ENCODE results near the gene CCN5. TPM values are rescaled to one million over a fixed set of nuclear protein-coding genes. Genes with fewer than 3 reads are reported as not detected.
A peak's percentile ranks its signal among the peaks of the same experiment; 100 is the strongest.

Gene CCN5
- total and polyA plus RNA-seq, 7 experiments from 2014 or later: not detected

GRCh38 chr20:44725837-44726236 is 10.7 kb downstream of the CCN5 start:
- ATAC-seq: no peak
- H3K27me3 ChIP-seq (ENCODE audit: control insufficient read depth in 2 of 2, insufficient read depth in 2 of 2, low read length in 2 of 2): no peaks in the 10 kb centered on the region
- CTCF ChIA-PET: interaction anchor here (1.0 kb wide), 1 partner anchor 11 kb away, joined by 3 read pairs; no protein-coding TSS in a partner anchor
- POLR2A ChIA-PET: no interaction called here
- no peaks in the 10 kb centered on the region for H3K9me3 ChIP-seq (ENCODE audit: control insufficient read depth in 2 of 3, low read length in 3 of 3)
- no peak overlapping the region for H3K27ac Mint-ChIP-seq
- peaks cover 0 to 6% (median 0%) of the 10 kb centered on the region in 7 donors for H3K4me1 Mint-ChIP-seq
- no peaks in the 10 kb centered on the region for H3K4me1 ChIP-seq (ENCODE audit: control insufficient read depth in 2 of 2, insufficient read depth in 2 of 2, low read length in 2 of 2)
- no peaks in the 10 kb centered on the region for H3K36me3 ChIP-seq (ENCODE audit: control insufficient read depth in 2 of 3, insufficient read depth in 3 of 3, low read length in 3 of 3)
- H3K27me3 Mint-ChIP-seq: no peaks in the 10 kb centered on the region
- DNase-seq: no peak
- H3K36me3 Mint-ChIP-seq: no peaks in the 10 kb centered on the region
- no peak overlapping the region for H3K27ac ChIP-seq (ENCODE audit: low read depth, low read length)
- H3K4me3 Mint-ChIP-seq: no peak overlapping the region
- intact Hi-C loops (cut with micrococcal nuclease): no loop called here
- no peak overlapping the region for H3K4me3 ChIP-seq (ENCODE audit: low read length)
- H3K9me3 Mint-ChIP-seq: no peaks in the 10 kb centered on the region

- intact Hi-C loops (cut with micrococcal nuclease): no loop called here
- H3K27ac Mint-ChIP-seq: no peak overlapping the region
Observed at GRCh38 chr20:44727039-44727438, 11.9 kb downstream of the CCN5 start.

GRCh38 chr20:44727651-44728050 is 12.5 kb downstream of the CCN5 start:
- no peak overlapping the region for H3K4me3 Mint-ChIP-seq
- no peak overlapping the region for H3K4me3 ChIP-seq (ENCODE audit: low read length)
- no peaks in the 10 kb centered on the region for H3K4me1 ChIP-seq (ENCODE audit: control insufficient read depth in 2 of 2, insufficient read depth in 2 of 2, low read length in 2 of 2)
- peaks cover 0 to 6% (median 0%) of the 10 kb centered on the region in 7 donors for H3K4me1 Mint-ChIP-seq
- H3K27ac ChIP-seq (ENCODE audit: low read depth, low read length): no peak overlapping the region
- no peaks in the 10 kb centered on the region for H3K27me3 Mint-ChIP-seq
- H3K9me3 ChIP-seq (ENCODE audit: control insufficient read depth in 2 of 3, low read length in 3 of 3): no peaks in the 10 kb centered on the region
- H3K27ac Mint-ChIP-seq: no peak overlapping the region
- H3K36me3 ChIP-seq (ENCODE audit: control insufficient read depth in 2 of 3, insufficient read depth in 3 of 3, low read length in 3 of 3): no peaks in the 10 kb centered on the region
- DNase-seq: no peak
- no peaks in the 10 kb centered on the region for H3K36me3 Mint-ChIP-seq
- no peak for ATAC-seq
- intact Hi-C loops (cut with micrococcal nuclease): no loop called here
- no peaks in the 10 kb centered on the region for H3K27me3 ChIP-seq (ENCODE audit: control insufficient read depth in 2 of 2, insufficient read depth in 2 of 2, low read length in 2 of 2)
- no peaks in the 10 kb centered on the region for H3K9me3 Mint-ChIP-seq
- CTCF ChIA-PET: interaction anchor here (0.6 kb wide), 2 partner anchors 100 to 415 kb away, joined by 3 to 4 read pairs; no protein-coding TSS in a partner anchor
- POLR2A ChIA-PET: no interaction called here

More at GRCh38 chr20:44727039-44727438, 11.9 kb downstream of the CCN5 start:
- DNase-seq (no peak), ATAC-seq (no peak)
- H3K9me3 Mint-ChIP-seq: no peaks in the 10 kb centered on the region
- Histone ChIP-seq H3K4me1 (ENCODE audit: control insufficient read depth in 2 of 2, insufficient read depth in 2 of 2, low read length in 2 of 2) (no peaks in the 10 kb centered on the region), H3K27ac (ENCODE audit: low read depth, low read length) (no peak overlapping the region), H3K36me3 (ENCODE audit: control insufficient read depth in 2 of 3, insufficient read depth in 3 of 3, low read length in 3 of 3) (no peaks in the 10 kb centered on the region), H3K4me3 (ENCODE audit: low read length) (no peak overlapping the region), H3K9me3 (ENCODE audit: control insufficient read depth in 2 of 3, low read length in 3 of 3) (no peaks in the 10 kb centered on the region), H3K27me3 (ENCODE audit: control insufficient read depth in 2 of 2, insufficient read depth in 2 of 2, low read length in 2 of 2) (no peaks in the 10 kb centered on the region)
- ChIA-PET POLR2A (no interaction called here), CTCF (interaction anchor here (1.0 kb wide), 1 partner anchor 10 kb away, joined by 3 read pairs; no protein-coding TSS in a partner anchor)
- H3K27me3 Mint-ChIP-seq: no peaks in the 10 kb centered on the region
- no peak overlapping the region for H3K4me3 Mint-ChIP-seq
- no peaks in the 10 kb centered on the region for H3K36me3 Mint-ChIP-seq
- peaks cover 0 to 6% (median 0%) of the 10 kb centered on the region in 7 donors for H3K4me1 Mint-ChIP-seq

GRCh38 chr20:44728801-44729443 is 13.8 kb downstream of the CCN5 start:
- H3K27ac Mint-ChIP-seq: peak overlapping the region in 1 of 9 donors; percentile 4
- ChIA-PET CTCF (no interaction called here), POLR2A (no interaction called here)
- peak; percentile 58 for ATAC-seq
- no peaks in the 10 kb centered on the region for H3K9me3 Mint-ChIP-seq
- Histone ChIP-seq H3K4me1 (ENCODE audit: control insufficient read depth in 2 of 2, insufficient read depth in 2 of 2, low read length in 2 of 2) (no peaks in the 10 kb centered on the region), H3K27me3 (ENCODE audit: control insufficient read depth in 2 of 2, insufficient read depth in 2 of 2, low read length in 2 of 2) (no peaks in the 10 kb centered on the region), H3K9me3 (ENCODE audit: control insufficient read depth in 2 of 3, low read length in 3 of 3) (no peaks in the 10 kb centered on the region), H3K36me3 (ENCODE audit: control insufficient read depth in 2 of 3, insufficient read depth in 3 of 3, low read length in 3 of 3) (no peaks in the 10 kb centered on the region), H3K27ac (ENCODE audit: low read depth, low read length) (no peak overlapping the region), H3K4me3 (ENCODE audit: low read length) (no peak overlapping the region)
- DNase-seq: no peak
- H3K4me3 Mint-ChIP-seq: no peak overlapping the region
- intact Hi-C loops (cut with micrococcal nuclease): no loop called here
- peaks cover 0 to 7% (median 3%) of the 10 kb centered on the region in 7 donors for H3K4me1 Mint-ChIP-seq
- H3K36me3 Mint-ChIP-seq: no peaks in the 10 kb centered on the region
- H3K27me3 Mint-ChIP-seq: no peaks in the 10 kb centered on the region

GRCh38 chr20:44730441-44730840 is 15.3 kb downstream of the CCN5 start:
- Mint-ChIP-seq H3K36me3 (no peaks in the 10 kb centered on the region), H3K27me3 (no peaks in the 10 kb centered on the region), H3K27ac (peak overlapping the region in 1 of 9 donors; percentile 46), H3K4me3 (no peak overlapping the region), H3K9me3 (no peaks in the 10 kb centered on the region), H3K4me1 (peaks cover 0 to 7% (median 4%) of the 10 kb centered on the region in 7 donors)
- H3K27me3 ChIP-seq (ENCODE audit: control insufficient read depth in 2 of 2, insufficient read depth in 2 of 2, low read length in 2 of 2): no peaks in the 10 kb centered on the region
- H3K27ac ChIP-seq (ENCODE audit: low read depth, low read length): no peak overlapping the region
- ChIA-PET POLR2A (no interaction called here), CTCF (no interaction called here)
- no peaks in the 10 kb centered on the region for H3K9me3 ChIP-seq (ENCODE audit: control insufficient read depth in 2 of 3, low read length in 3 of 3)
- H3K36me3 ChIP-seq (ENCODE audit: control insufficient read depth in 2 of 3, insufficient read depth in 3 of 3, low read length in 3 of 3): no peaks in the 10 kb centered on the region
- H3K4me1 ChIP-seq (ENCODE audit: control insufficient read depth in 2 of 2, insufficient read depth in 2 of 2, low read length in 2 of 2): no peaks in the 10 kb centered on the region
- H3K4me3 ChIP-seq (ENCODE audit: low read length): no peak overlapping the region
- intact Hi-C loops (cut with micrococcal nuclease): loop anchor here (5.0 to 10.0 kb wide), 5 partner anchors 116 to 416 kb away; partner anchors contain the start of genes SERINC3 (in 2 of the 2), FITM2 (in 1 of the 2) and YWHAB (in 1 of the 2)
- ATAC-seq (no peak), DNase-seq (no peak)

GRCh38 chr20:44731657-44732056 is 16.5 kb downstream of the CCN5 start:
- H3K9me3 Mint-ChIP-seq: peaks cover 0 to 7% (median 0%) of the 10 kb centered on the region in 11 donors
- intact Hi-C loops (cut with micrococcal nuclease): loop anchor here (2.0 to 10.0 kb wide), 6 partner anchors 117 to 417 kb away; partner anchors contain the start of genes SERINC3 (in 2 of the 2), FITM2 (in 1 of the 2), TTPAL (in 1 of the 2) and YWHAB (in 1 of the 2)
- Histone ChIP-seq H3K4me1 (ENCODE audit: control insufficient read depth in 2 of 2, insufficient read depth in 2 of 2, low read length in 2 of 2) (no peaks in the 10 kb centered on the region), H3K36me3 (ENCODE audit: control insufficient read depth in 2 of 3, insufficient read depth in 3 of 3, low read length in 3 of 3) (no peaks in the 10 kb centered on the region), H3K9me3 (ENCODE audit: control insufficient read depth in 2 of 3, low read length in 3 of 3) (no peaks in the 10 kb centered on the region), H3K27ac (ENCODE audit: low read depth, low read length) (no peak overlapping the region), H3K4me3 (ENCODE audit: low read length) (no peak overlapping the region), H3K27me3 (ENCODE audit: control insufficient read depth in 2 of 2, insufficient read depth in 2 of 2, low read length in 2 of 2) (no peaks in the 10 kb centered on the region)
- POLR2A ChIA-PET: no interaction called here
- ATAC-seq: no peak
- H3K36me3 Mint-ChIP-seq: peaks cover 0 to 8% (median 0%) of the 10 kb centered on the region in 5 donors
- no peaks in the 10 kb centered on the region for H3K27me3 Mint-ChIP-seq
- H3K27ac Mint-ChIP-seq: no peak overlapping the region
- no peak overlapping the region for H3K4me3 Mint-ChIP-seq
- peaks cover 8 to 16% (median 10%) of the 10 kb centered on the region in 7 donors for H3K4me1 Mint-ChIP-seq
- CTCF ChIA-PET: interaction anchor here (0.6 to 2.1 kb wide), 5 partner anchors 42 to 342 kb away, joined by 3 to 8 read pairs (median 6); partner anchors contain the start of gene ADA
- DNase-seq: no peak
